MCF 10A (cell line): ENCODE measurements around the gene EIF4B. TPM values are rescaled to one million over a fixed set of nuclear protein-coding genes. Genes with fewer than 3 reads are reported as not detected.

Source experiments
- BruUV-seq: library from RNA; stranded (reverse); fragments of 400-500 nt; replicated peaks from 2 replicates; lab custom pipeline; 2021; lab: Mats Ljungman, UMichigan
- CTCF ChIA-PET: fragments of 300-600 bp; sonication (Branson Sonifier 250); formaldehyde crosslinking; extraction: SDS; loops from one replicate; lab custom pipeline; 2021; ENCODE audit warnings: antibody characterized with exemption, inconsistent platforms; lab: Yijun Ruan, JAX
- POLR2A ChIA-PET: fragments of 300-600, 350-650 bp; sonication (Branson Sonifier 250); formaldehyde crosslinking; extraction: SDS; loops from one replicate; lab custom pipeline; 2020; ENCODE audit warnings: antibody characterized with exemption, inconsistent platforms; lab: Yijun Ruan, JAX
- DNase-seq: peaks from one replicate; pipeline ENCODE4 v3.0.0-alpha.2; 2018; ENCODE audit not compliant: unreplicated experiment
- H3K27ac Mint-ChIP-seq: one replicate; pipeline ENCODE4 v1.8.0; 2022; ENCODE audit warnings: mild to moderate bottlenecking, low read depth, mixed read lengths; ENCODE audit not compliant: unreplicated experiment
- H3K27me3 Mint-ChIP-seq: one replicate; pipeline ENCODE4 v1.8.0; 2022; ENCODE audit warnings: mixed read lengths; ENCODE audit not compliant: insufficient read depth, unreplicated experiment
- H3K36me3 Mint-ChIP-seq: one replicate; pipeline ENCODE4 v1.8.0; 2022; ENCODE audit warnings: mild to moderate bottlenecking, moderate library complexity, mixed read lengths; ENCODE audit not compliant: insufficient read depth, unreplicated experiment
- H3K4me1 Mint-ChIP-seq: one replicate; pipeline ENCODE4 v1.8.0; 2022; ENCODE audit warnings: mixed read lengths; ENCODE audit not compliant: insufficient read depth, unreplicated experiment
- H3K4me3 Mint-ChIP-seq: one replicate; pipeline ENCODE4 v1.8.0; 2022; ENCODE audit warnings: mild to moderate bottlenecking, moderate library complexity, mixed read lengths; ENCODE audit not compliant: unreplicated experiment
- H3K9me3 Mint-ChIP-seq: one replicate; pipeline ENCODE4 v1.8.0; 2022; ENCODE audit warnings: mixed read lengths; ENCODE audit not compliant: unreplicated experiment
- intact Hi-C: fragments of 100-400 bp; cut with micrococcal nuclease; formaldehyde crosslinking; loops from 2 replicates; pipeline ENCODE4 v1.14.1; 2022
- total RNA-seq: library from RNA; stranded (reverse); gene quantifications from 2 replicates; pipeline ENCODE4 v1.2.3, GENCODE V29; 2022
- TF ChIP-seq, protein P1 (sequence below): fragments of 200-600 bp; IDR thresholded peaks from one replicate; pipeline ENCODE4 v1.8.0; 2022; ENCODE audit warnings: antibody characterized with exemption, mild to moderate bottlenecking; ENCODE audit not compliant: unreplicated experiment

EIF4B gene
- total RNA-seq, 1 experiment from 2014 or later: 658 TPM

DNA sequence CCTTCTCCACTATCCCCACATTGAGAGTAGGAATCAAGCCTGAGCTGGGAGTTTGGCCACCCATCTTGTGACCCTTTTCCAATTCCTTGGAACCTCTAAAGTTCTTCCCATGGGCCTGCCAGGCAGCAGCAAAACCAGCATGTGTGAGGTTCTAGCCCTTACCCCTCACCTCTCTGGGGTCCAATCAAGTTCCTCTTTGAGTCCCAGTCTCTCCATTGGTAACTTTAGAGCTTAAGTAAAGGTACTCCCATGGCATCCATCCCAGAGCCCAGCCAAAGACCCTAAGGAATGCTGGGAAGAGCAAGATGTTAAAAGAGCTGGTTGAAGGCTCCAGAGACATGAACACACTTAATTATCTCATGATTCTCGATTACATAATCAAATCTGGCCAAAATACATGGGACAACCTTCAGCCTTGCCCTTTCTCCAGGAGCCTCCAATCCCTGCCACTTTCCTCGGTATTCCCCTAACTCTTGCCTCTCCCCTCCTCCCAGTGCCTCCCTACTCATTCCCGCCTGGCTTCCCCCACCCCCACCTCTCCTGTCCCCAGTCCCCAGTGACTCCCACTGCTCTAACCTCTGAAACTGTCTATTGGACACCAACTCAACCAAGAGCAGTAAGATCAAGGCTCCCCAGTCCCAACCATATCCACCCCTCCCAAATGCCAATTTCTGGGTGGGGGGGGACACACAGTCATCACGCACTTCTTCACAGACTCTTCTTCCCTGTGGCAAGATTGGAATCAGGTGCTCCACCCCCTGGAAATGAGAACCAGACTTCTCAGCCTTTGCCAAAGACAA is 38.8 kb downstream of the EIF4B start:
- POLR2A ChIA-PET: interaction anchor here (0.6 to 3.8 kb wide), 5 partner anchors 9 to 250 kb away, joined by 3 to 16 read pairs (median 3); partner anchors contain the start of gene PFDN5
- TF ChIP-seq, protein P1, sequence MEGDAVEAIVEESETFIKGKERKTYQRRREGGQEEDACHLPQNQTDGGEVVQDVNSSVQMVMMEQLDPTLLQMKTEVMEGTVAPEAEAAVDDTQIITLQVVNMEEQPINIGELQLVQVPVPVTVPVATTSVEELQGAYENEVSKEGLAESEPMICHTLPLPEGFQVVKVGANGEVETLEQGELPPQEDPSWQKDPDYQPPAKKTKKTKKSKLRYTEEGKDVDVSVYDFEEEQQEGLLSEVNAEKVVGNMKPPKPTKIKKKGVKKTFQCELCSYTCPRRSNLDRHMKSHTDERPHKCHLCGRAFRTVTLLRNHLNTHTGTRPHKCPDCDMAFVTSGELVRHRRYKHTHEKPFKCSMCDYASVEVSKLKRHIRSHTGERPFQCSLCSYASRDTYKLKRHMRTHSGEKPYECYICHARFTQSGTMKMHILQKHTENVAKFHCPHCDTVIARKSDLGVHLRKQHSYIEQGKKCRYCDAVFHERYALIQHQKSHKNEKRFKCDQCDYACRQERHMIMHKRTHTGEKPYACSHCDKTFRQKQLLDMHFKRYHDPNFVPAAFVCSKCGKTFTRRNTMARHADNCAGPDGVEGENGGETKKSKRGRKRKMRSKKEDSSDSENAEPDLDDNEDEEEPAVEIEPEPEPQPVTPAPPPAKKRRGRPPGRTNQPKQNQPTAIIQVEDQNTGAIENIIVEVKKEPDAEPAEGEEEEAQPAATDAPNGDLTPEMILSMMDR: no peak
- no peaks in the 10 kb centered on the region for H3K27me3 Mint-ChIP-seq
- peaks cover 28% of the 10 kb centered on the region for H3K4me1 Mint-ChIP-seq
- DNase-seq: no peak
- peaks cover 43% of the 10 kb centered on the region for H3K36me3 Mint-ChIP-seq
- H3K9me3 Mint-ChIP-seq: no peaks in the 10 kb centered on the region
- H3K4me3 Mint-ChIP-seq: no peak overlapping the region
- H3K27ac Mint-ChIP-seq: no peak overlapping the region
- BruUV-seq: no TSS peak
- intact Hi-C loops: no loop called here
- CTCF ChIA-PET: interaction anchor here (0.9 to 1.8 kb wide), 2 partner anchors 9 to 19 kb away, joined by 3 to 4 read pairs; no protein-coding TSS in a partner anchor

DNA sequence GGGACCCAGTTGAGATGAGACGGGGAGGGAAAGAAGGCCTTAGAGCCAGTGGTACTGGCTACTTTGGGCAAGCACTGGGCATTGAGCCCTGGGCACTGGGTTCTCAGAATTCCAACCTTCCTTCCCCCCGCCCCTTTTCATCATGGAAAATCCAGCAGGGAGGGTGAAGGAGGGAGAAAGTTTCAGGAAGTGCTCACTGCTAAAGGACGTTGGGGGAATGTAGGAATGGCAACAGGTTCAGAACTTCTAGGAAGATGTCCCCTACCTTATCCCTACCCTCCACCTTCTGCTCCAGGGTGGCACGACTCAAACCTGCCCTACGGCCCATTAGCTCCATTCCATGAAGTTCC is 39.4 kb downstream of the EIF4B start:
- Mint-ChIP-seq H3K4me3 (peak overlapping the region; percentile 80), H3K36me3 (peaks cover 37% of the 10 kb centered on the region), H3K9me3 (no peaks in the 10 kb centered on the region), H3K4me1 (peaks cover 31% of the 10 kb centered on the region), H3K27ac (peak overlapping the region; percentile 87), H3K27me3 (no peaks in the 10 kb centered on the region)
- no peak for DNase-seq
- no TSS peak for BruUV-seq
- TF ChIP-seq, protein P1: no peak
- ChIA-PET POLR2A (interaction anchor here (4.8 kb wide), 1 partner anchor 39 kb away, joined by 34 read pairs; the partner anchor contains the start of gene EIF4B), CTCF (no interaction called here)
- intact Hi-C loops: no loop called here

DNA sequence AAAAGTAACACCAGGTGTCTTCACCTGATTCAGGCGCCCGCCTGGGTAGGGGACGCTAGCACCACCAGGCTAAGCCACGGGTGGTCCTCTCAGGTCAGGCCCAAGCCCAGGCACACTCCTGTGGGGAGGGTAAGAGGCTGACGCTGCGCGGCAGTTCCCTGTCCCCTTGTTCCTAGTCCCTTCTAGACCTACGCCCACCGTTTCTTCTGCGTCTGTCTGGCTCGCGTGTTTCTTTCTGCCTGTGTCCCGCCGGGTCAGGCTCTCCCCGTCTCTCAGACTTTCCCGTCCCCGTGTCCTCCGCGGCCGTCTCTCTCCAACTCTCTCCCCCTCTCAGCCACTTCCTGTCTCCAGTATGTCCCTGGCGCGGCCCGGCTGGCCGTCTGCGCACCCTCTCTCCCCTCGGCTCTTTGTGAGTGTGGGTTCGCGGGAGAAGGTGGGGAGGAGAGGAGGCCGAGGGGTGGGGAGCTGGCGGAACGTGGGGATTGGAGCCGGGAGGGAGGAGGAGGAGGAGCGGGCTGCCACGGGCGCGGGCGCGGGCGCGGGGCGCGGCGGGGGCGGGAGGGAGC is 40.5 kb downstream of the EIF4B start:
- peak overlapping the region; percentile 87 for H3K27ac Mint-ChIP-seq
- ChIA-PET POLR2A (interaction anchor here (0.5 to 4.8 kb wide), 8 partner anchors 8 to 1092 kb away, joined by 3 to 34 read pairs (median 10); partner anchors contain the start of genes EIF4B, IGFBP6 and SPRYD3), CTCF (interaction anchor here (0.6 to 1.1 kb wide), 5 partner anchors 29 to 1582 kb away, joined by 3 to 4 read pairs (median 3); partner anchors contain the start of gene NPFF)
- intact Hi-C loops: no loop called here
- TF ChIP-seq, protein P1: no peak
- peak overlapping the region; percentile 80 for H3K4me3 Mint-ChIP-seq
- no peaks in the 10 kb centered on the region for H3K27me3 Mint-ChIP-seq
- BruUV-seq: no TSS peak
- H3K4me1 Mint-ChIP-seq: peaks cover 40% of the 10 kb centered on the region
- H3K9me3 Mint-ChIP-seq: no peaks in the 10 kb centered on the region
- peaks cover 26% of the 10 kb centered on the region for H3K36me3 Mint-ChIP-seq
- peak; percentile 67 for DNase-seq
